A549 (cell line): ENCODE results near the gene ATP13A3. TPM values are rescaled to one million over a fixed set of nuclear protein-coding genes. Genes with fewer than 3 reads are reported as not detected.

Experiments used
- ATAC-seq, 2 experiments: fragments of 200-7000 bp in 1 of 2; fragments of >200 bp in 1 of 2; cut with Nextera tagmentation in 1 of 2; cut with Tn5 transposase in 1 of 2; 3 replicates each; pipeline versions ENCODE4 v1.8.0 to v1.9.1; 2018 to 2020; ENCODE audit warnings: mild to moderate bottlenecking in 1 of 2, moderate library complexity in 1 of 2
- CTCF ChIA-PET: fragments of 300-600 bp; sonication (Branson Sonifier 250); formaldehyde crosslinking; extraction: SDS; loops from one replicate; lab custom pipeline; 2021; ENCODE audit warnings: antibody characterized with exemption, inconsistent platforms; lab: Yijun Ruan, JAX
- POLR2A ChIA-PET: fragments of 350-600 bp; formaldehyde crosslinking; extraction: SDS; loops from one replicate; lab custom pipeline; 2021; ENCODE audit warnings: antibody characterized with exemption, inconsistent platforms; lab: Yijun Ruan, JAX
- DNase-seq, 2 experiments: peaks; one replicate each; pipeline versions ENCODE4 v3.0.0 to v3.0.0-alpha.2; 2011 to 2016; ENCODE audit warnings: low read depth in 1 of 2, low spot score in 1 of 2
- FAIRE-seq: peaks from 2 replicates; lab custom pipeline; 2011; peaks lifted over from hg19 to GRCh38; lab: Jason Lieb, UNC
- H3K27ac ChIP-seq, 2 experiments: fragments of >200 bp; sonication (Bioruptor Twin); formaldehyde crosslinking; 3 replicates each; pipeline ENCODE4 v1.5.1; 2016 to 2017
- H3K4me1 ChIP-seq: fragments of >200 bp; sonication (Bioruptor Twin); formaldehyde crosslinking; 3 replicates; pipeline ENCODE4 v1.6.1; 2016
- H3K4me2 ChIP-seq: fragments of >200 bp; sonication (Bioruptor Twin); formaldehyde crosslinking; 3 replicates; pipeline ENCODE4 v1.6.1; 2016
- H3K4me3 ChIP-seq: fragments of >200 bp; sonication (Bioruptor Twin); formaldehyde crosslinking; 3 replicates; pipeline ENCODE4 v1.5.1; 2016
- H3K9me3 ChIP-seq: fragments of >200 bp; sonication (Bioruptor Twin); formaldehyde crosslinking; 3 replicates; pipeline ENCODE4 v1.6.1; 2016
- CBX2 ChIP-seq: fragments of 200-600 bp; sonication (generic); IDR thresholded peaks from 2 replicates; pipeline ENCODE4 v1.6.1; 2016; ENCODE audit warnings: low read depth, mild to moderate bottlenecking, borderline replicate concordance
- CTCF ChIP-seq: fragments of >200 bp; sonication (Bioruptor Twin); formaldehyde crosslinking; IDR thresholded peaks from 3 replicates; pipeline ENCODE4 v1.5.1; 2016
- HOXB13 ChIP-seq: fragments of 250-450 bp; sonication (Bioruptor Pico); IDR thresholded peaks from 2 replicates; pipeline ENCODE4 v1.5.0; 2020; ENCODE audit warnings: low read depth, mild to moderate bottlenecking, moderate library complexity
- HOXB5 ChIP-seq: fragments of 250-450 bp; sonication (Bioruptor Pico); IDR thresholded peaks from 2 replicates; pipeline ENCODE4 v1.5.0; 2020; ENCODE audit warnings: mild to moderate bottlenecking, moderate library complexity
- KDM1A ChIP-seq: fragments of 200-600 bp; sonication (generic); IDR thresholded peaks from 2 replicates; pipeline ENCODE4 v1.6.1; 2016; ENCODE audit warnings: low read depth, mild to moderate bottlenecking
- KDM5A ChIP-seq: fragments of 200-600 bp; sonication (generic); IDR thresholded peaks from 2 replicates; pipeline ENCODE4 v1.6.1; 2016; ENCODE audit warnings: antibody characterized with exemption, mild to moderate bottlenecking
- MAFK ChIP-seq: fragments of 450-650 bp; IDR thresholded peaks from 2 replicates; pipeline ENCODE4 v1.6.1; 2014; ENCODE audit not compliant: partially characterized antibody
- MAX ChIP-seq: IDR thresholded peaks from 2 replicates; pipeline ENCODE4 v1.6.1; 2012
- MAZ ChIP-seq: fragments of 150-350 bp; IDR thresholded peaks from 2 replicates; pipeline ENCODE4 v1.6.1; 2014; ENCODE audit warnings: antibody characterized with exemption, low read depth, low read length, borderline replicate concordance
- MYC ChIP-seq: IDR thresholded peaks from 2 replicates; pipeline ENCODE4 v1.6.1; 2012; ENCODE audit warnings: mild to moderate bottlenecking, inconsistent platforms, low read length, improper control_type of control experiment, borderline replicate concordance
- POLR2A ChIP-seq: IDR thresholded peaks from 2 replicates; pipeline ENCODE4 v1.6.1; 2012; ENCODE audit warnings: mild to moderate bottlenecking, low read length
- POLR2AphosphoS2 ChIP-seq: conservative IDR thresholded peaks from 2 replicates; pipeline ENCODE4 v1.6.1; 2012; ENCODE audit warnings: low read length, improper control_type of control experiment, inconsistent platforms
- TP53 ChIP-seq: fragments of 250-450 bp; sonication (Bioruptor Pico); IDR thresholded peaks from 2 replicates; pipeline ENCODE4 v1.5.0; 2021; ENCODE audit warnings: mild to moderate bottlenecking, moderate library complexity
- ZC3H11A ChIP-seq: fragments of 450-650 bp; IDR thresholded peaks from 2 replicates; pipeline ENCODE4 v1.6.1; 2014; ENCODE audit warnings: antibody characterized with exemption, mild to moderate bottlenecking
- ZNF302 ChIP-seq: fragments of 250-450 bp; sonication (Bioruptor Pico); IDR thresholded peaks from 2 replicates; pipeline ENCODE4 v1.9.0; 2021; ENCODE audit warnings: inconsistent platforms, mild to moderate bottlenecking, moderate library complexity
- ZSCAN20 ChIP-seq: fragments of 250-450 bp; sonication (Bioruptor Pico); IDR thresholded peaks from 2 replicates; pipeline ENCODE4 v1.8.0; 2022; ENCODE audit warnings: mild to moderate bottlenecking, moderate library complexity
- WGBS: methylation state at CpG from one replicate; pipeline ENCODE4 v1.1.6; 2017; ENCODE audit errors: missing lambda C conversion rate; 5-methylcytosine and 5-hydroxymethylcytosine counted together
- polyA plus RNA-seq, 4 experiments: library from polyadenylated mRNA; depleted of rRNA in 3 of 4; stranded (reverse); fragments of >200 nt; fragmentation: RNase III in 1 of 4; extraction: RNeasy Plus Mini Kit Qiagen cat#74134 plus additional on column Dnase treatment in 1 of 4; gene quantifications; 2 replicates in 3 of 4; 3 replicates in 1 of 4; pipeline ENCODE4 v1.2.3, GENCODE V29; 2011 to 2017
- TF ChIP-seq, protein P1 (sequence below): fragments of 250-450 bp; sonication (Bioruptor Pico); IDR thresholded peaks from 2 replicates; pipeline ENCODE4 v1.5.0; 2021; ENCODE audit warnings: mild to moderate bottlenecking, moderate library complexity, borderline replicate concordance
- TF ChIP-seq, protein P2 (sequence below): fragments of >200 bp; sonication (Bioruptor Twin); formaldehyde crosslinking; IDR thresholded peaks from 2 replicates; pipeline ENCODE4 v1.6.1; 2016

The ATP13A3 gene
- polyA plus RNA-seq, 2 of the 4 experiments (the other 2 are of a cell fraction), result 63.6 to 102 TPM

GRCh38 chr3:194504861-194505260 lies 18.1 kb upstream of the ATP13A3 start:
- Histone ChIP-seq H3K27ac (no peak overlapping the region), H3K4me2 (no peak overlapping the region), H3K4me3 (no peak overlapping the region), H3K9me3 (no peaks in the 10 kb centered on the region), H3K4me1 (0 out of 3 replicates have a peak, but pooled peaks cover 3% of the 10 kb centered on the region)
- 90% methylated on average over 7 of the region's 7 CpGs for WGBS
- POLR2A ChIA-PET, result no interaction called here
- CTCF ChIA-PET, result interaction anchor here (0.7 to 1.3 kb wide), 2 partner anchors 12 to 17 kb away, joined by 3 to 5 read pairs; no protein-coding TSS in a partner anchor
- no peak for TF ChIP-seq MYC
- no peak for DNase-seq
- no peak for FAIRE-seq
- ATAC-seq, result no peak

DNA sequence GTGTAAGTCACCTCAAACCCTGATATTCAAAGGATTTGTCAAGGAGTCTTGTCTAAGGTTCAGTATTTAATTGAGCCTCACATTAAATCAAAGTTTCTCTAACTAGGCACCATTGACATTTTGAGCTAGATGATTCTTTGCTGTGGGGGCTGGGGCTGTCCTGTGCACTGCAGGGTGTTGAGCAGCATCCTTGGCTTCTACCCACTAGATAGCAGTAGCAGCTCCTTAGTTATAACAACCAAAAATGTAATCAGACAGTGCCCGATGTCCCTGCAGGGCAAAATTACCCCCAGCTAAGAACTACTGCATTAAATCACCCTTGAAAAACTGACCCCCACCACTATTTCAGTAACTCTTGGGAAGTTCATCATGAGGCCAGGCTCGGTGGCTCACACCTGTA lies 17.3 kb upstream of the ATP13A3 start:
- ATAC-seq, result no peak
- WGBS, result 80% methylated on average over 2 of the region's 2 CpGs
- CTCF ChIA-PET, result interaction anchor here (1.0 to 1.3 kb wide), 2 partner anchors 16 to 30 kb away, joined by 3 read pairs; no protein-coding TSS in a partner anchor
- DNase-seq, result no peak
- no peak overlapping the region for H3K27ac ChIP-seq
- H3K4me1 ChIP-seq, result 0 out of 3 replicates have a peak, but pooled peaks cover 3% of the 10 kb centered on the region
- FAIRE-seq, result no peak
- no peaks in the 10 kb centered on the region for H3K9me3 ChIP-seq
- no peak overlapping the region for H3K4me3 ChIP-seq
- no peak overlapping the region for H3K4me2 ChIP-seq
- POLR2A ChIA-PET, result no interaction called here
- TF ChIP-seq, protein P1, sequence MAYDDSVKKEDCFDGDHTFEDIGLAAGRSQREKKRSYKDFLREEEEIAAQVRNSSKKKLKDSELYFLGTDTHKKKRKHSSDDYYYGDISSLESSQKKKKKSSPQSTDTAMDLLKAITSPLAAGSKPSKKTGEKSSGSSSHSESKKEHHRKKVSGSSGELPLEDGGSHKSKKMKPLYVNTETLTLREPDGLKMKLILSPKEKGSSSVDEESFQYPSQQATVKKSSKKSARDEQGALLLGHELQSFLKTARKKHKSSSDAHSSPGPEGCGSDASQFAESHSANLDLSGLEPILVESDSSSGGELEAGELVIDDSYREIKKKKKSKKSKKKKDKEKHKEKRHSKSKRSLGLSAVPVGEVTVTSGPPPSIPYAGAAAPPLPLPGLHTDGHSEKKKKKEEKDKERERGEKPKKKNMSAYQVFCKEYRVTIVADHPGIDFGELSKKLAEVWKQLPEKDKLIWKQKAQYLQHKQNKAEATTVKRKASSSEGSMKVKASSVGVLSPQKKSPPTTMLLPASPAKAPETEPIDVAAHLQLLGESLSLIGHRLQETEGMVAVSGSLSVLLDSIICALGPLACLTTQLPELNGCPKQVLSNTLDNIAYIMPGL (CRISPR knock-in tag), result no peak
- TF ChIP-seq CBX2, result no peak
- TF ChIP-seq ZC3H11A, result no peak
- TF ChIP-seq POLR2A, result no peak
- TF ChIP-seq, all 56 proteins: peak for 0

GRCh38 chr3:194503081-194503531 lies 16.3 kb upstream of the ATP13A3 start:
- H3K4me1 ChIP-seq, result peaks cover 4% of the 10 kb centered on the region; the same call in 2 of the 3 replicates
- FAIRE-seq, result no peak
- WGBS, result 90% methylated on average over 2 of the region's 2 CpGs
- H3K9me3 ChIP-seq, result no peaks in the 10 kb centered on the region
- H3K4me3 ChIP-seq, result no peak overlapping the region
- POLR2A ChIA-PET, result no interaction called here
- ATAC-seq, result no peak
- DNase-seq, result no peak
- H3K4me2 ChIP-seq, result no peak overlapping the region
- no peak overlapping the region for H3K27ac ChIP-seq
- TF ChIP-seq HOXB13 (CRISPR knock-in tag) (no peak), CBX2 (no peak), CTCF (no peak), ZNF302 (CRISPR knock-in tag) (no peak), TP53 (CRISPR knock-in tag) (no peak), MAZ (no peak), ZSCAN20 (CRISPR knock-in tag) (no peak), HOXB5 (CRISPR knock-in tag) (no peak), MAX (no peak), MAFK (no peak), KDM5A (no peak), KDM1A (no peak), POLR2AphosphoS2 (no peak)
- TF ChIP-seq, protein P2, sequence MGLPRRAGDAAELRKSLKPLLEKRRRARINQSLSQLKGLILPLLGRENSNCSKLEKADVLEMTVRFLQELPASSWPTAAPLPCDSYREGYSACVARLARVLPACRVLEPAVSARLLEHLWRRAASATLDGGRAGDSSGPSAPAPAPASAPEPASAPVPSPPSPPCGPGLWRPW, result no peak
- TF ChIP-seq, all 56 proteins: peak for 0
- CTCF ChIA-PET, result interaction anchor here (1.0 kb wide), 1 partner anchor 29 kb away, joined by 3 read pairs; no protein-coding TSS in a partner anchor
